ENCODE data around the gene MICB.
"Not testable (repeated sequence)": the region's sequence is repeated elsewhere in the genome, so short reads cannot be mapped to it uniquely, and the experiment has no call there.

MICB gene

DNA sequence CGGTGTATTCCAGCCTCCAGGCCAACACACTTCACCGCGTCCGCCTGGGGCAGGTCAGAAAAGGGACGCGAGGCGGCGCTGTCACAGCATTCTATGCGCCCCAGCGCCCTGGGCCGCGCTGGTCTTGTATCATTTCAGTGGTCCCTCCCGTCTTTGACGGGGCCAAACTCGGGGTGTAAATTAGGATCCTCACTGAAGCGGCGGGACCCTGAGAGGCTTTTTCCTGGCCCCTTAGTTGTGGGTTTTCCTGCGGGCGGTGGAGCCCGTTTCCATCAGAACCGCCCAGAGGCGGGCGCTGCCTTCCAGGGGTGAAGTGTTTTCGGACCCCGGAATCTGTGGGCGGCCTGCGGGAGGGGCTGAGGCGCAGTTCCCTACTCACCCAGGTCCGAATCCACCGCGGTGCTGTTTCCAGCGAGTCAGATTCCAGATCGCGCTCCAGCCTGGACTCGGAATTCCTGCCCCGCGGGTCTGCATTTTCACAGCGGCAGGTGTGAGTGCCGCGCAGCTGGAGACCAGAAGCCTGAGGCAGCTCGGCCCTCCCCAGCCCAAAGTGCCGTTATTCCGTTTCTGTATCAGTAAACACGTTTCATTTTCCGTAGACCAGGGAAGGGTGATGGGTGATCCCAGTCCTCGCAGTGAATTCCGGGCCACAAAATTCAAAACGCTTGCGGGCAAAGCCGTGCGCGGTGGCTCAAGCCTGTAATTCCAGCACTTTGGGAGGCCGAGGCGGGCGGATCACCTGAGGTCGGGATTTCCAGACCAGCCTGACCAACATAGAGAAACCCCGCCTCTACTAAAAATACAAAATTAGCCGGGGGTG lies 3.9 kb upstream of the MICB start (continued):
- TF ChIP-seq ZNF157 (tag by site-specific recombination; IDR thresholded peaks at IDR 0.05) (no peak), ZNF624 (tag by site-specific recombination; IDR thresholded peaks at IDR 0.05) (no peak)

DNA sequence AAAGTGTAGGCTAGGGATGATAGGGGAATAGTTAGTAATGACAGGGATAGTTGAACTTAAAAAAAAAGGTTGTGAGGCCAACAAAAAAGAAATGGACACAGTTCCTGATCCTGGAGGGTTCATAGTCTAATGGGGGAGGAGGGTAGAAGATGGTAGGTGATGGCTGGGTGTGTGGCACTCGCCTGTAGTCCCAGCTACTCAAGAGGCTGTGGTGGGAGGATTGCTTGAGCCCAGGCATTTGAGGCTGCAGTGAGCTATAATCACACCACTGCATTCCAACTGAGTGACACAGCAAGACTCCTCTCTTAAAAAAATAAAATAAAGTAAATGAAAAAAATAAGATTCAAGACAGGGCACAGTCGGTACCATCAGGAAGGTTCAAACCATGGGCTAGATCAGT lies 2.4 kb upstream of the MICB start:
- POLR2A ChIA-PET = interaction anchor here (0.6 to 7.1 kb wide), 6 partner anchors 8 to 1476 kb away, joined by 3 to 97 read pairs (median 5); partner anchors contain the start of genes ATP6V1G2, DDX39B and MCCD1
- no peaks in the 10 kb centered on the region for H3K9me3 ChIP-seq (ENCODE audit: control insufficient read depth, insufficient read depth, low read depth, low read length)
- H3K4me3 ChIP-seq (ENCODE audit: low read depth, low read length) = no peak overlapping the region
- CTCF ChIA-PET = interaction anchor here (0.6 to 7.3 kb wide), 13 partner anchors 12 to 1125 kb away, joined by 3 to 61 read pairs (median 6); partner anchors contain the start of genes ATP6V1G2, DDX39B and MCCD1
- 0 out of 2 replicates have a peak, but pooled peaks have one; percentile 33 for TF ChIP-seq KLF8 (tag by site-specific recombination; IDR thresholded peaks at IDR 0.05)
- no peak for TF ChIP-seq PRDM1 (tag by site-specific recombination; IDR thresholded peaks at IDR 0.05)
- TF ChIP-seq ZNF707 (tag by site-specific recombination; IDR thresholded peaks at IDR 0.05) = no peak
- TF ChIP-seq, protein P1, sequence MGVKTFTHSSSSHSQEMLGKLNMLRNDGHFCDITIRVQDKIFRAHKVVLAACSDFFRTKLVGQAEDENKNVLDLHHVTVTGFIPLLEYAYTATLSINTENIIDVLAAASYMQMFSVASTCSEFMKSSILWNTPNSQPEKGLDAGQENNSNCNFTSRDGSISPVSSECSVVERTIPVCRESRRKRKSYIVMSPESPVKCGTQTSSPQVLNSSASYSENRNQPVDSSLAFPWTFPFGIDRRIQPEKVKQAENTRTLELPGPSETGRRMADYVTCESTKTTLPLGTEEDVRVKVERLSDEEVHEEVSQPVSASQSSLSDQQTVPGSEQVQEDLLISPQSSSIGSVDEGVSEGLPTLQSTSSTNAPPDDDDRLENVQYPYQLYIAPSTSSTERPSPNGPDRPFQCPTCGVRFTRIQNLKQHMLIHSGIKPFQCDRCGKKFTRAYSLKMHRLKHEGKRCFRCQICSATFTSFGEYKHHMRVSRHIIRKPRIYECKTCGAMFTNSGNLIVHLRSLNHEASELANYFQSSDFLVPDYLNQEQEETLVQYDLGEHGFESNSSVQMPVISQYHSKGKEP (tag by site-specific recombination; IDR thresholded peaks at IDR 0.05) = 0 out of 2 replicates have a peak, but pooled peaks have one; percentile 30
- TF ChIP-seq WT1 (tag by site-specific recombination; IDR thresholded peaks at IDR 0.05) = peak; percentile 87
- TF ChIP-seq OSR2 (tag by site-specific recombination; IDR thresholded peaks at IDR 0.05) = peak; percentile 21; the same call in 1 of the 2 replicates
- no peak for TF ChIP-seq ZNF404 (tag by site-specific recombination; IDR thresholded peaks at IDR 0.05)
- no peak for TF ChIP-seq ZNF585B (tag by site-specific recombination; IDR thresholded peaks at IDR 0.05)
- TF ChIP-seq MEIS1 (CRISPR knock-in tag; IDR thresholded peaks at IDR 0.05; ENCODE audit: borderline replicate concordance) = no peak
- TF ChIP-seq ZFHX2 (tag by site-specific recombination; conservative IDR thresholded peaks at IDR 0.05) = 0 out of 2 replicates have a peak, but pooled peaks have one; percentile 21
- peak; percentile 9; the same call in 1 of the 2 replicates for TF ChIP-seq ZIC2 (tag by site-specific recombination; IDR thresholded peaks at IDR 0.05)
- peak; percentile 50; the same call in 1 of the 2 replicates for TF ChIP-seq SP7 (tag by site-specific recombination; IDR thresholded peaks at IDR 0.05)
- no peaks in the 10 kb centered on the region for H3K4me1 ChIP-seq (ENCODE audit: control insufficient read depth, insufficient read depth, low read length)
- H3K27ac ChIP-seq (ENCODE audit: extremely low read depth, low read depth, low read length) = no peak overlapping the region
- no peaks in the 10 kb centered on the region for H3K36me3 ChIP-seq (ENCODE audit: control insufficient read depth in 2 of 2, insufficient read depth in 1 of 2, low read length in 2 of 2)

DNA sequence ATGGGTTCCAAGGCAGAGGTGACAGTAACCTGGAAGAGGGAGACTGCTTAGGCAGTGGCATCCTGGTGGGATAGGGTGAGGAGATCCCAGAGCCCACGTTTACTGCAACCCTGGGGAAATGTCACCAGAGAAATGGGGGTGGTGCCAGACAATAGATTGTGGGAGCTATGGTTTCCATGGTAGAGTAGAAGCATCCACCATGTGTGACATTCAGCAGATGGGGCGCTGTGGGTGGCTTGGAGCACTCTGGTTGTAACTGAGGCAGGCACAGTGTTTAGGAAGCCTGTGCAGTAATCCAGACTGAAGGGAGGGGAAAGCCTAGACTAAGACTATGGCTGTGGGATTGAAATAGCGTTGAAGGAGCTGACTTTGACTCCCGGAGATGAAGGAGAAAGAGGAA lies 1.1 kb upstream of the MICB start:
- H3K4me1 ChIP-seq (ENCODE audit: control insufficient read depth, insufficient read depth, low read length); H3K36me3 ChIP-seq (ENCODE audit: control insufficient read depth in 2 of 2, insufficient read depth in 1 of 2, low read length in 2 of 2); H3K4me3 ChIP-seq (ENCODE audit: low read depth, low read length); H3K27ac ChIP-seq (ENCODE audit: extremely low read depth, low read depth, low read length); H3K9me3 ChIP-seq (ENCODE audit: control insufficient read depth, insufficient read depth, low read depth, low read length): not testable (repeated sequence)
- CTCF ChIA-PET = interaction anchor here (0.5 to 7.3 kb wide), 6 partner anchors 32 to 130 kb away, joined by 3 to 61 read pairs (median 3); partner anchors contain the start of genes LST1 and MCCD1
- POLR2A ChIA-PET = interaction anchor here (1.2 to 7.1 kb wide), 9 partner anchors 29 to 1475 kb away, joined by 3 to 97 read pairs (median 7); partner anchors contain the start of genes ATP6V1G2, DDX39B, MCCD1 and NFKBIL1

DNA sequence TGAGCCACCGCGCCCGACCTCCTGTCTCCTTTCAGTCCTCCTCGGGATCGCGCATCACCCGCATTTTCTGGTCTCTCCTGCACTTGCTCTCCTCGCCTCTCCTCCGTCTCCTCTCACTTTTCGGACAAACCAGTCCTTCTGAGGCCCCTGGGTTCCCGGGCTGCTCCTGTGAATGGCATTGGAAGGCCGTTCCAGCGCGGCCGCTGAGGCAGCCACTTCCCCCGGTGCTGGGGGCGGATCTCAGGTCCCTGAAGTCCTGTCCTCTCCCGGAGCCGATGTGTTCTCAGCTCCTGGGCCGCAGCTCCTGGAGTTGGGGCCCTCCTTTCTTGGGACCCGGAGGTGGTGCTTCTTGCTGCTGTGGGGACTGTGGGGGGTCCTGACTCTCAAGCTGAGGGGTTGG lies 803 bp downstream of the MICB start:
- Histone ChIP-seq H3K4me3 (ENCODE audit: low read depth, low read length) (peak overlapping the region; percentile 4), H3K9me3 (ENCODE audit: control insufficient read depth, insufficient read depth, low read depth, low read length) (no peaks in the 10 kb centered on the region), H3K4me1 (ENCODE audit: control insufficient read depth, insufficient read depth, low read length) (no peaks in the 10 kb centered on the region), H3K27ac (ENCODE audit: extremely low read depth, low read depth, low read length) (no peak overlapping the region), H3K36me3 (ENCODE audit: control insufficient read depth in 2 of 2, insufficient read depth in 1 of 2, low read length in 2 of 2) (no peaks in the 10 kb centered on the region)
- POLR2A ChIA-PET = interaction anchor here (0.7 to 7.1 kb wide), 9 partner anchors 9 to 329 kb away, joined by 3 to 97 read pairs (median 5); partner anchors contain the start of genes ABHD16A, DDX39B, HSPA1B and MCCD1
- TF ChIP-seq OVOL3 (tag by site-specific recombination; IDR thresholded peaks at IDR 0.05) = no peak
- TF ChIP-seq PRDM1 (tag by site-specific recombination; IDR thresholded peaks at IDR 0.05) = peak; percentile 46; the same call in 1 of the 2 replicates
- TF ChIP-seq REPIN1 (tag by site-specific recombination; IDR thresholded peaks at IDR 0.05; ENCODE audit: low read depth) = no peak
- TF ChIP-seq, protein P2, sequence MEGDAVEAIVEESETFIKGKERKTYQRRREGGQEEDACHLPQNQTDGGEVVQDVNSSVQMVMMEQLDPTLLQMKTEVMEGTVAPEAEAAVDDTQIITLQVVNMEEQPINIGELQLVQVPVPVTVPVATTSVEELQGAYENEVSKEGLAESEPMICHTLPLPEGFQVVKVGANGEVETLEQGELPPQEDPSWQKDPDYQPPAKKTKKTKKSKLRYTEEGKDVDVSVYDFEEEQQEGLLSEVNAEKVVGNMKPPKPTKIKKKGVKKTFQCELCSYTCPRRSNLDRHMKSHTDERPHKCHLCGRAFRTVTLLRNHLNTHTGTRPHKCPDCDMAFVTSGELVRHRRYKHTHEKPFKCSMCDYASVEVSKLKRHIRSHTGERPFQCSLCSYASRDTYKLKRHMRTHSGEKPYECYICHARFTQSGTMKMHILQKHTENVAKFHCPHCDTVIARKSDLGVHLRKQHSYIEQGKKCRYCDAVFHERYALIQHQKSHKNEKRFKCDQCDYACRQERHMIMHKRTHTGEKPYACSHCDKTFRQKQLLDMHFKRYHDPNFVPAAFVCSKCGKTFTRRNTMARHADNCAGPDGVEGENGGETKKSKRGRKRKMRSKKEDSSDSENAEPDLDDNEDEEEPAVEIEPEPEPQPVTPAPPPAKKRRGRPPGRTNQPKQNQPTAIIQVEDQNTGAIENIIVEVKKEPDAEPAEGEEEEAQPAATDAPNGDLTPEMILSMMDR (tag by site-specific recombination; IDR thresholded peaks at IDR 0.05) = no peak
- no peak for TF ChIP-seq ZNF223 (tag by site-specific recombination; IDR thresholded peaks at IDR 0.05)
- no peak for TF ChIP-seq ZNF768 (tag by site-specific recombination; IDR thresholded peaks at IDR 0.05)
- TF ChIP-seq ZNF830 (tag by site-specific recombination; IDR thresholded peaks at IDR 0.05; ENCODE audit: low read depth) = no peak
- CTCF ChIA-PET = interaction anchor here (1.0 to 7.3 kb wide), 4 partner anchors 9 to 99 kb away, joined by 4 to 61 read pairs (median 4); partner anchors contain the start of genes ATP6V1G2 and DDX39B
